ENCODE measurements around the gene TAF9.

DNA sequence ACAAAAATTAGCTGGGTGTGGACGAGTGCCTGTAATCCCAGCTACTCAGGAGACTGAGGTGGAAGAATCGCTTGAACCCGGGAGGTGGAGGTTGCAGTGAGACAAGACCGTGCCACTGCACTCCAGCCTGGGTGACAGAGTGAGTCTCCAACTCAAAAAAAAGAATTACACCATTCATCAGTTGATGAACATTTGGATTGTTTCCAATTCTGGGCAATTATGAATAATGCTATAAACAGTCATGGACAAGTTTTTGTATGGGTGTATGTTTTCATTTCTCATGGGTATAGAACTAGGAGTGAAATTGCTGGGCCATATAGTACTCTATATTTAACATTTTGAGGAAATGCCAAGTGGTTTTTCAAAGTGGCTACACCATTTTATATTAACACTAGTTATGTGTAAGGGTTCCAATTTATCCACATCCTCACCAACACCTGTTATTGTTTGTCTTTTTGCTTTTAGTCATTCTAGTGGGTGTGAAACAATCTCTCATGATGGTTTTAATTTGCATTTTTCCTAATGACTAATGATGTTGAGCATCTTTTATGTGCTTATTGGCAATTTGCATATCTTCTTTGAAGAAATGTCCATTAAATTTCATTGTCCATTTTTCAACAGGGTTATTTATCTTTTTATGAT is 27.7 kb downstream of the TAF9 start:
- TF ChIP-seq, protein P1, sequence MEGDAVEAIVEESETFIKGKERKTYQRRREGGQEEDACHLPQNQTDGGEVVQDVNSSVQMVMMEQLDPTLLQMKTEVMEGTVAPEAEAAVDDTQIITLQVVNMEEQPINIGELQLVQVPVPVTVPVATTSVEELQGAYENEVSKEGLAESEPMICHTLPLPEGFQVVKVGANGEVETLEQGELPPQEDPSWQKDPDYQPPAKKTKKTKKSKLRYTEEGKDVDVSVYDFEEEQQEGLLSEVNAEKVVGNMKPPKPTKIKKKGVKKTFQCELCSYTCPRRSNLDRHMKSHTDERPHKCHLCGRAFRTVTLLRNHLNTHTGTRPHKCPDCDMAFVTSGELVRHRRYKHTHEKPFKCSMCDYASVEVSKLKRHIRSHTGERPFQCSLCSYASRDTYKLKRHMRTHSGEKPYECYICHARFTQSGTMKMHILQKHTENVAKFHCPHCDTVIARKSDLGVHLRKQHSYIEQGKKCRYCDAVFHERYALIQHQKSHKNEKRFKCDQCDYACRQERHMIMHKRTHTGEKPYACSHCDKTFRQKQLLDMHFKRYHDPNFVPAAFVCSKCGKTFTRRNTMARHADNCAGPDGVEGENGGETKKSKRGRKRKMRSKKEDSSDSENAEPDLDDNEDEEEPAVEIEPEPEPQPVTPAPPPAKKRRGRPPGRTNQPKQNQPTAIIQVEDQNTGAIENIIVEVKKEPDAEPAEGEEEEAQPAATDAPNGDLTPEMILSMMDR (IDR thresholded peaks at IDR 0.05), result no peak
- no peak for TF ChIP-seq POLR2A (IDR thresholded peaks at IDR 0.05)
